GM19463 (cell line): ENCODE measurements around the gene PPP1R2B.
"Not testable (repeated sequence)": the region's sequence is repeated elsewhere in the genome, so short reads cannot be mapped to it uniquely, and the experiment has no call there.

ENCODE experiments used
- ATAC-seq: cut with Tn5 transposase; IDR thresholded peaks from one replicate; pipeline ENCODE4 v1.9.1; 2021; ENCODE audit warnings: mild to moderate bottlenecking, moderate library complexity; ENCODE audit not compliant: unreplicated experiment

The PPP1R2B gene

DNA sequence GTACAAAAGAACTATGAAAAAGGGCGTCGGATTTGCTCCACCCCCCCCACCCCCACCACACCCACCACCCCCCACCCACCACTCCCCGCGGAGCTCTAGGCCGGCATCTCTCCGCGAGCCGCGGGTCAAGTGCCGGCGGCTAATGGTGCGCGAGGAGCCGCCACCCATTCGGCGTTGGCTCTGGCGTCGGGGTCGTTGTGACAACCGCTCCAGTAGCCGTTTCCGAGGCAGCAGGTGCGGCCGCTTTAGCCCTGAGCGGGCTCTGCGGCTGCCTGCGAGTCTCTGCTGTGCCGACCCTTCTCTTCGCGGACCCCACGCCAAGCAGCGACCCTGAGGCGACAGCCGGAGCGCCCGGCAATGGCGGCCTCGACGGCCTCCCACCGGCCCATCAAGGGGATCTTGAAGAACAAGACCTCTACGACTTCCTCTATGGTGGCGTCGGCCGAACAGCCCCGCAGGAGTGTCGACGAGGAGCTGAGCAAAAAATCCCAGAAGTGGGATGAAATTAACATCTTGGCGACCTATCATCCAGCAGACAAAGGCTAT lies at the start of gene PPP1R2B:
PPP1R2B (plus strand) TSS at position 90 of the 546 bp plus-strand sequence; CDS start at position 358, 268 bp downstream.
- no peak for ATAC-seq

DNA sequence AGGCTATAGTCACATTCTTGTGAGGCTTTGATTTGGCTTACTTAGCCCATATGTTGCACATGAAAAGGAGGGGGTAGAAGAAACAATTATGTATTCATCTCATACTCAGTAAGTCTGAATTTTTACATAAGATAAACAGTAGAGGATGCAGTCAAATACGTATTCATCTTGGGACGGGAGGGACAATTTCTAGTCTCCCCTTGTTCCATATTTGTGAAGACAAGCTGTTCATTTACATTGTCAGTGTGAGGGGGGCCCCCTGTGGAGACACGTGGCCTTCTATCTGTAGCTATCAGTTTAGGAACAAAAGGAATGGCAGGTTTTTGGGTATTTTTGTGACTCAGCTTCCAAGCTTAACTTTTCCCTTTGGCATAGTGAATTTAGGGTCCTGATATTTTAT lies 49.2 kb upstream of the PPP1R2B start:
- ATAC-seq: no peak

DNA sequence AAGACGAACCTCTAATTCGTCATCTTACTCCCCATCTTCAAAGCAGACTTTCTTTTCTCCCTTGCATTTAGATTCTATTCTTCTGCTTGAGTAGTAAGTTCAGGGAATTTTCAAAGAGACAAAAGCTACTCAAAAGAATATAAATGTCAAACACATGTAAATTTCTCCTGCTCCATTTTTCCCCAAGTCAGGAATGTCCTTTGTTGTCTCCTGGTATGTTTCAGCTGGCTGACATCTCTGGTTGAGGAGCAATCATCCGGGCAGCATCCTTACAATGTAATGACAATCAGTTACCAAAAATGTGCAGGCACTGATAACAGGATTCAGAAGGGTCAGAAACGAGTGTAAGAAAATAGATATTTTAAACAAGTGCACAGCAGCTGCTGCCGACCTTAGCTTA lies 47.6 kb upstream of the PPP1R2B start:
- no peak for ATAC-seq

DNA sequence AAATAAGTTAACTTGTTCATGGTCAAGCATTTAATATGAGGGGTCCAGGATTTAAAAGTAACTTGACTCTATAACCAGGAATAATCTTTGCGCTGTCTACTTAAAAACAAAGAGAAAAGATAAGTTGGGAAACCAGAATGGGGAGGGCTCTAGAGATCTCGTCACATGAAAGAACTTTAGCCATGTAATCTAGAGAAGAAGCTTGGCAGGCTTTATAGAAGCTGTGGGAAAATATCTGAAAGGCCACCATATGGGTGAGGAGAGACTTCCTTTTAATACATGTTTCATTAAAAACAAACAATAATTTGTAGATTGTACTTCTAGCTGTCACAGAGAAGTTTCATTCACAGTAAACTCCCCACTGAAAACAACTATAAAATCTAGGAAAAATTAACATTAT lies 46.7 kb upstream of the PPP1R2B start:
- no peak for ATAC-seq

DNA sequence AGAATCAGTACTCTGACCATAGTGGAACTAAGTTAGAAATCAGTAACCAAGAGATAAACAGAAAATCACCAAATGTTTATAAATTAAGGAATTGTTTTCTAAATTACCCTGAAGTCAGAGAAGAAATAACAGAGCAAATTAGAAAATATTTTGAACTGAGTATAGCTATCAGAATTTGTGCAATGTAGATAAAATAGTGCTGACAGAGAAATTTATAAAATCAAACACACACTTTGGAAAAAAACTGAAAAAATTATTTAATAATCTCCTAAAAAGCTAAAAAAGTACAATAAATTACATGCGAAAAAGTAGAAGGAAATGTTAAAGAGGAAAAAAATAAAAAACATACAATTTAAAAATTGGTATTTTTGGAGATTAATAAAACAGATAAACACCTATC lies 37.1 kb upstream of the PPP1R2B start:
- ATAC-seq: no peak

DNA sequence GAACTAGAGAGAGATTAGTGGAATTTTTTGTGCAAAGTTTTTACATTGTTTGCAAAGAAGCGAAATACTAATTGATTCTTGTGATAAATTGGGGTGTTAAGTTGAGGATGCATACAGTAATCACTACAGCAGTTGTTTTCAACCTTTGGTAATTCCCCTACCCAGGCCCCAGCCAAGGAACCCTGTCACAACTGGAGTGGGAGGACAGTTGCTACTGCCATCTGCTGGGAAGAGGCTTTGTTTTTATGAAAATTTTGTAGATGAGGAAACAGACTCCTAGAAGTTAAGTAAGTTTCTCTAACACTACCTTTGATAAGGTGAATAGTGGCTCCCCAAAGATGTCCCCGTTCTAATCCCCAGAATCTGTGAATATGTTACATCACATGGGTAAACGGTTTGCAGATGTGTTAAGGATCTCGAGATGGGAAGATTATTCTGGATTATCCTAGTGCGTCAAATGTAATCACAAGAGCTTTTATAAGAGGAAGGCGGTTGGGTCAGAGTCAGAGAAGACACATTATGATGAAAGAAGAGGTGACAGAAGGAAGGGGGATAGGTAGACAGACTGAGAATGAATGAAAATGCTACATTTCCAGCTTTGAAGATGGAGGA lies 34.0 kb upstream of the PPP1R2B start:
- ATAC-seq: peak; percentile 78

DNA sequence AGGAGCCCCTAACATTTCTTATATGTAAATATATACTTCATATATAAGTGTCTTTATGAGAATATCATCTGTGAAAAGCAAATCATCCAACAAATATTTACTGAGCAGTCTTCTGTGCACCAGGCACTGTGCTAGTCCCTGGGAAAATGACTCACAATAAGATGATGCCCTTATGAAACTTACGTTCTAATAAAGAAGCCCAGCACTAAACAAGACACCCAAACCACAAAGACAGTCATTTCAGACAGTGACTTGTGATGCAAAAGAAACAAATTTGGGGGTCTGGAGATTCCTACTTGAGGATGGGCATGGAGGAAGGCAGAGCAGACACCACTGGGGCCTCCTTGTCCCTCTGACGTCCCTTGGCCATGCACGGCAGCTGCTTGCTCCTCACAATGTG lies 30.6 kb upstream of the PPP1R2B start:
- peak; percentile 43 for ATAC-seq

DNA sequence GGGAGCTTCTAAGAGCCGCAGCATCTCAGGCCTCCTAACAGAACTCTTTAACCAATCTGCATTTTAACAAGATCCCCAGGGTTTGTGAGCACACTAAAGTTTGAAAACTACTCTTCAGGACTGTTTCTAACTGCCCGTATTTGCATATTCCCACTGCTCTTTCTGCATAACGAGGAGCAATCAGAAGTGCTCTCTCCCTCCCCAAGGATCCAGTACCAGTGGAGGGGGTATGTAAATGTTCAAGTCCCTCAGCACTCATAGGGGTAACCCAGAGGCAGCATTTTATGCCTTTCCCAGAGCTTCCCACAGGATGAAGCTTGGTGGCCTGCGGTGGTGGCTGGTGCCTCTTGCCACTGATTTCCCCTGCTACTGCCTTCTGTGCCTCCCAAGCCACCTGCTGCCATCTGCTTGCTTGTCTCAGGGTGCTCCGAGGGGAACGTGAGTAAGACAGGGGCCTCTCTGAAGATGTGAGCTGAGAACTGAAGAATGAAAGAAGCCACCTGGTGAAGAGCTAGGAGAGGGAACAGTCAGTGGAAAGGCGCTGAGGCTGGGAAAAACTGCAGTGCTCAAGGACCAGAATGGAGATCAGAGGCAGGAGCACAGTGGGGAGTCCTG lies 30.0 kb upstream of the PPP1R2B start:
- ATAC-seq: no peak

DNA sequence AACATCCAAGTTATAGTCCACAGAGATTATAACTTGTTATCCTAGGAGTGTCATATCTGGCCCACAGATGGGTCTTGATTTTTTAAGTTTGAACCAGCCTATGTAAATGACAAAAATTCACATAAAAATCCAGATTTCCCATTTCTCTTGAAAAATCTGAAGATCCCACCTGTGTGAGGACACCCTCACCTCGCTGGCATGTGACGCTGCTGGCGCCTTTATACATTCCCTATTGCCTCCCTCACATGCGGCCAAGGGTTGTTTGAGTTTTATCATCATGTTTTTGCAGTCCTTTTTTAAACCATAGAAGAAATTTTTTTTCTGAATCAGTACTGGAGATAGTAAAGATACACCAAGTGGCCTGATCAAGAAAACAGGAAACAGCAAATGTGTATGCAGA lies 25.9 kb upstream of the PPP1R2B start:
- ATAC-seq: no peak

DNA sequence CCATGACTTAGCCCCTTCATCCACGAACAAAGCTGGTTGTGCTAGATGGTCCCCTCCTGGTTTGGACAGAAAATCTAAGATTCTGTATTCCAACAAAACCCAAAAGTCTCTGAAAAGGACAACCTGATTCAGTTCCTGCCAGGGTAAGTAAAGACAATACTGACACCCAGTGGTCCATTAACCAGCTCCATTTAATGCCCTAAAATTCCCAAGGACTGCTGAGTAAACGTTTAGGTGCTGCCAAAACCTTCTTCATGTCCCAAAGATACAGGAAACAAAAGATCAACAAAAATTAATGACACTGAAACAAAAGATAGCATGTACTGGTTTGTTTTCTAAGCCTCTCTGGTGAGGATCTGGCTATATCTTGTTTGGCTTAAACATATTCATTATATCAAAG lies 25.3 kb upstream of the PPP1R2B start:
- no peak for ATAC-seq

DNA sequence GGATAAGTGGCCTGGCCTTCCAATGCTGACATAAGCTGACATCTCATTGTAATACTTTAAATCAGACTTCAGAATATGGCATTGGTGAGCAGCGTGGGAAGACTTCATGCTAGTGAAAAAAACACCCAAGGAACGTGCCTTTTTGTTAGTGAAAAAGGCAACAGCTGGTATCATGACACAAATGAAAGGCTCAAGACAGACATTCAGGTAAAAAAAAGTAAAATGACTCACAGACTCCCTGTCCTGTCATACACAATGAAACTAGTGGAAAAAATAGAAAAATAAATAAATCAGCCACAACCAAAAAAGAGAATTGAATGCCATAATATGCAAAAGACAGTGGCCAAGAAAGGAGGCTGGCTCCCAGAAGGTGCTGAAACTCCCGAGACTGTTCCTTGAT lies 24.4 kb upstream of the PPP1R2B start:
- peak; percentile 39 for ATAC-seq

DNA sequence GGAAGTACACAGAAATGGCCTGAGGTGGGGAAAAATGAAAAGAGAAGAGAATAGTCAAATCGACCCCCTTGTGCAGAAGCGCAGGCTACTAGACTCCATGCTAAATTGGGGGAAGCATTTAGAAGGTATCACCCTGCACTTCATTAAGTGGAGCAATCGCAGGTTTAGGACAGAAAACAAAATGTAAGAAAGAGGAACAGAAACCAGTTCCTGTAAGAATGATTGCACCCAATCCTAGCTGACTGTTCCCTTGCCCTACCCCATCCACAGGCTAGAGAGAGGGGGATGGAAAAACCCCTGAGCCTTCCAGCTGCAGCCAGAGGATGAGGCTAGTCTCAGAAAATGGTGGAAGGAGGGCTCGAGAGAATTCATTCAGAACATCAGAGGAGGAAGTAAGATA lies 23.9 kb upstream of the PPP1R2B start:
- ATAC-seq: peak; percentile 83

DNA sequence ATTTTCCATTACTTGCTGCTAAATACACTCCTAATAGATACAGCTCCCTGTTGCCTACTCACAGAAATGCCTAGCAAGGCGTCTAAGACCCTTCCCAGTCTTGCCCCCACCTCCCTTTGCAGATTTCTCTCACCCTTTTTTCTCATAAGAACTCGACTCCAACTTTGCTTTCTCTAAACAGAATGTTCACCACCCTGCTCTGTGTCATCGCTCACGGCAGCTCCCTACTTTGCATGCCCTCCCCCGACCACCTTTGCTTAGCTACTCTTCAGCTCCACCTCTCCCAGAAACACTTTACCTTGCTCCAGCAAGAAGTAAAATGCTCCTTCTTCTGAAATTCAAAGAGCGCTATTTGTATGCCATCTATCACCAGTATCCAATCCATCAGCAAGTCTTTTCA lies 15.2 kb upstream of the PPP1R2B start:
- ATAC-seq: no peak

DNA sequence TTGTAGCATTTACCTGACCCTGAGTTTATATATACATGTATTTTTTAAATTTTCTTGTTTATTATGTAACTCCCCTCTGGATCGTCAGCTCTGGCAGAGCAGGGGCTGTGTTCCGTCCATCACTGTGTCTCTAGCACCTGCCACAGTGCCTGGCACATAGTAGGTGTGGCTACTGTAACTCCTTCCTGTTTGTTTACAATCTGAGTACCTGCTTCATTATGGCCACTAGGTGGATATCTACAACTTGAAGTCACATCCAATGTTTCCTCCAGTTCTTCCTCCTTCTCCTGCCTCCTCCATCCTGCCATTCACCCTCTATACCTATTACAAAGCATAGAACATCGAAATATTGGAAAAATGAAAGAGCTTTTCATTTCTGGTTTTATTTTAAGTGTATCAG lies 14.2 kb upstream of the PPP1R2B start:
- no peak for ATAC-seq

DNA sequence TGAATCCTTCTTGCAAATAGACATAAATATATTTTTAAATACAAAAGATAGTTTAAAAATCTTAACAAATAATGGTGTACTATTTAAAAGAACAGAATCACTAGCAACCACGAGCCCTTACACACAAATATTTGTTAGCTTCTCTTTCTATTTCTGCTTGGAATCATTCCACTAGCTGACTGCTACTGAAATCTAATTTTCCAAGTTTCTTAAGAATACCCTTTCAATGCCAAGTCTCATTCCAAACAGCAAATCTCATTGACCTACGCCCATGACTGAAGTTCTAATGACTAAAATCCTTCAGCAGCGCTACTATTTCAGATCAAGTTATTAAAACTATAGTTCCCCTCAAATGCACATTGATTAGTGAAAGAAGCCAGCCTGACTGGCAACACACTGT lies 13.2 kb upstream of the PPP1R2B start:
- ATAC-seq: no peak

DNA sequence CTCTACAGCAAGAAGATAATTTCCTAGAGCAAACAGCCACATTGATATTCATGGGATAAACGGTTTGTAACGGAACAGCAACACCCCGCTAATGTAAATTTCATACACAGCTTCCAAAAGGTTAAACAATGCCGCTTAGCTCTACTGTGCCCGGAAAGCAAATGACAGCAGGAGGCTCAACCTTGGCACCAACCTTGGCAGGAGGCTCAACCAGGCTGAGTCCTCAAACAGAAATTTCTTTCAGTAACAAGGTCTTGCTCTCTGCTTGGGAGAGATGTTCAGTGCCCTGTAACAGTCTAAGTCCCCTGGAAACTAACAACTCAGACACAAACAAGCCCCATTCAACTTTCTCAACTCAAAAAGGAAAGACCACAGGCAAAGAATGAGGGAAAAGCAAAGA lies 11.1 kb upstream of the PPP1R2B start:
- ATAC-seq: no peak

DNA sequence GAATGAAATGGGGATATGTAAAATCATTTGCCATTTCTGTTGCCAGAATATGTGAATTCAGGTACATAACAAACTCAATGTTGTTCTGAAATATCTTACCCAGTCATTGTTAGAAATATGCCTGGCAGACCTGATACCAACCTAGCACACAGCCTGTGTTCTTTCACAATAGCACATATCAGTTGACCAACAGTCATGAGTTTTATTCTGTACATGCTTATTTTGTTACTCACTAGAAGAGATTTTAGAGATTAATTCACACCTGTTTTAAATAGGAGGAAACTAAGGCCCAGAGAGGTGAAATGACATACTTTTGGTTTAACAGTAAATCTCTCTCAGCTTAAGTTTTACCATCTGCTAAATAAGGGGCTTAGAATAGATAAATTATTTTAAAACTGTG lies 8.4 kb upstream of the PPP1R2B start:
- ATAC-seq: no peak

DNA sequence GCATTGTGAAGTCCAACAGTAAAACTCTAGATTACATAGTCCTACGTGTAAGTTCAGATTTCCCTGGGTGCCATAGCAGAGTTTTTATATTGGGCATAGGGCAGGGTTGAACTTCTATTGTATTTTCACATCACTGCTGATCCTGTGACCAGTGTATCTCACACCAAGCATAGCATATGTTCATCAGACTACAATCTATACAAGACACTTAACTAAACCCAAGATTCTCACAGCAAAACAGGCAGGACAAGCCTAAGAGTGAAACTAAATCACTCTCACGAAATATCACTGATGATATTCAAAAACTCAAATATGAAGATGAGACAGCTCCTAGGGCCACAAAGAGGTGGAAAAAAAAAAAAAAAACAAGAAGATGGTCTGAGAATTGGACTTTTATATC lies 3.2 kb upstream of the PPP1R2B start:
- no peak for ATAC-seq

DNA sequence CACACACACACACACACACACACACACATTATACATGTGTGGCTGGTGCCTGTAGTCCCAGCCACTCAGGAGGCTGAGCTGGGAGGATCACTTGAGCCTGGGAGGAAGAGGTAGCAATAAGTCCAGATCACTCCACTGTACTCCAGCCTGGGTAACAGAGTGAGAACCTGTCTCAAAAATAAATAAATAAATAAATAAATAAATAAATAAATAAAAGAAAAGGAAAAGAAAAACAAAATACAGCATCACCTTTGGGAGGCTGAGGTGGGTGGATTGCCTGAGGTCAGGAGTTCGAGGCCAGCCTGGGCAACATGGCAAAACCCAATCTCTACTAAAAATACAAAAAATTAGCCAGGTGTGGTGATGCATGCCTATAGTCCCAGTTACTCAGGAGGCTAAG lies 1.6 kb upstream of the PPP1R2B start:
- ATAC-seq: not testable (repeated sequence)

DNA sequence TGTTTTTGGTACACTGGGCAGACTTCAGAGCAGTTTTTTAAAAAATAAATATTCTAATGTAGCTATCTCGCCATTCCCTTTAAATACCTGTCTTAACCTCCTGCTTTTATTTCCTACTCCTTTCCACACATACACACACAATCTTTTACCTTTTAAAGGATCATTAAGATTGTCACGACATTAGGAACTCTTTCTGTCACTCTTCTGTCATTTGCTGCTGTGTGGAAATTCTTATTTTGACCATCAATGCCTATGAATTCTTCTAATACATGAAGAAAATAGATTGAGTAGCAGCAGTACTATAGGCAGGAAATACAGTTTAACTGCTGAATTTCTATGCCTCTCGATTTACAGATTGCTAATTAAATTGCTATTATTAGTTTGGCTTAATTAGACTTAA lies 1.8 kb downstream of the PPP1R2B start:
- no peak for ATAC-seq

DNA sequence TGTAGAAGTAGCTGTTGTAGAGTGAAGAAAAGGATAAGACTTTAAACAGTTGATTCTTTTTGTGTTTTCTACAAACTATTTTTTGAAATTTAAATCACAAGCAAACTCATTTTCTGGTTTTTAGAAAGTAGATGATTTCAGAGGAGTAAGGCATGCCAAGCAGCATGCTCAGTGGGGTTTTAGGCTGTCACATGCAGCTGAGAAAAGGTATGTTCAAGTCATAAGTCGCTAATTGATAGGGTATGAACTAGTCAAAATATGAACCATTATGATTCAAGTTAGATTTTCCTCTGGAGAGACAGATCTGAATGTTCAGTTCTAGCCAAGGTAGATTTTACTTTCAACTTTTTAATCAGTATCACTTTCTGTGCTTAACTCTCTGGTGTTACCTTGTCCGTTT lies 3.0 kb downstream of the PPP1R2B start:
- ATAC-seq: not testable (repeated sequence)

DNA sequence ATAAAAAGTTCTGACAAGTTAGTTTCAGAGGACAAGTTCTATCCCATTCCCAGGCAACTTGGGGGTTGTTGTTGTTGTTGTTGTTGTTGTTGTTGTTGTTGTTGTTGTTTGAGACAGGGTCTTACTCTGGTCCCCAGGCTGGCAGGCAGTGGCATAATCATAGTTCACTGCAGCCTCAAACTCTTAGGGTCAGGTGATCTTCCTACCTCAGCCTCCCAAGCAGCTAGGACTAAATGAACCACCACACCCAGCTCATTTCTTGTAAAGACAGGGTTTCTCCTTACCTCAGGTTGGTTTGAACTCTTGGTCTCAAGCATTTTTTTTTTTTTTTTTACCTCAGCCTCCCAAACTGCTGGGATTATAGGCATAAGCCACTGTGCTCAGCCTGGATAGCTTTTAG lies 15.3 kb downstream of the PPP1R2B start:
- ATAC-seq: no peak

DNA sequence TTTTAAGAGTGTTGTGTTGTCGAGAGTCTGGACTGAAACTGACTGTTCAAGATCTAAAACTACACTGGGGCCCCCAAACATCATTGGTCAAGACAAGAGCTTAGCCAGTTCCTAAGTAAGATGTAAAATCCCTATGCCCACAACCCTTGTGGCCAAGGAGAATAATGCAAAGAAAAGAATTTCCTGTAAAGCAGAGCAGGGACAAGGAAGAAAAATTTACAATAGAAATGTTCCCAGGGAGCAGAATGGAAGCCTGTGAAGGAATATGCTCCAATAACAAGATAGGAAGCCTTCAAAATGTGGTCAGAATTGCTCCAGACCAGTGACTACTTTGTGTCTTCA lies 20.4 kb downstream of the PPP1R2B start:
- ATAC-seq: no peak
